ENCODE measurements around the gene HS3ST1.
"Not testable (repeated sequence)": the region's sequence is repeated elsewhere in the genome, so short reads cannot be mapped to it uniquely, and the experiment has no call there.

The HS3ST1 gene

DNA sequence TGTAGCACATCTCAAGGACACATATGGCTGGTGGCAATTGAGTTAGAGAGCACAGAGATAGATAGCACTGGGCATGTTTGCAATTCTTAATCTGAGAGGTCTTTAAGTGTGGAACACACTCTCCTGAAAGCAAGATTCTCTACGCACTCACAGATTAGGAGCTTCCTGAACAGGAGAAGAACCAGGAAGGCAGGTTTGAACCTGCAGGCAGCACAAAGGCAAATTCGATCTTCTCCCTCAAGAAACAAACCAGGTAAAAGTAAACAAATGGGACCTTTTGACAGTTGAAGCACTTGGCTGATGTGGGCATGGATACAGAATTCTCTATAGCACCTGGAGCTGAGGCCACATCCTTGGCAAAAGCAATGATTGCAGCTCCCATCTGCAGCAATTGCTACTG lies 24.3 kb downstream of the HS3ST1 start:
- in situ Hi-C loops (cut with MboI; ENCODE audit: low sequenced_read_pairs), result no loop called here

DNA sequence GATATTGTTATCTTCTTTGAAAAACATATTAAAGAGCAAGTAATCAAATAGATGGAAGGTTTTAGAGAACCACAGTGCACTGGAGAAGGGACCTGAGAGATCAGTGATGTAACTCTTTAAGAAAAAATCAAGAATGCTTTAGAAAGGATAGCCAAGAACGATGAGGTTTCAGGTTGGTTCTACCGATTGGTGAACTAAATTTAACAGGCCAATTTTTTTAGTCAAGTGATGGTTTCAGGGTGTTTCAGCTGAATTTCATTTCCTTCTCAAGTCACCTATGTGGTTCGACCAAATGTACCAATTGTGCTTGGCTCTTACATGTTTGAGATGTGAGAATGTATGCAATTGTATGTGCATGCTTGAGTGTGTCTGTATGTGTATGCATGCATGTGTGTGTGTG lies 26.5 kb downstream of the HS3ST1 start:
- in situ Hi-C loops (cut with MboI; ENCODE audit: low sequenced_read_pairs), result no loop called here

GRCh38 chr4:11399461-11399971 lies 29.2 kb downstream of the HS3ST1 start:
- in situ Hi-C loops (cut with MboI; ENCODE audit: low sequenced_read_pairs), result no loop called here

GRCh38 chr4:11397819-11398610 lies 30.7 kb downstream of the HS3ST1 start:
- in situ Hi-C loops (cut with MboI; ENCODE audit: low sequenced_read_pairs), result no loop called here

- in situ Hi-C loops (cut with MboI; ENCODE audit: low sequenced_read_pairs), result no loop called here
These were observed 31.5 kb downstream of the HS3ST1 start for GRCh38 chr4:11397146-11397545.

GRCh38 chr4:11393551-11393950 lies 35.1 kb downstream of the HS3ST1 start:
- in situ Hi-C loops (cut with MboI; ENCODE audit: low sequenced_read_pairs), result no loop called here

DNA sequence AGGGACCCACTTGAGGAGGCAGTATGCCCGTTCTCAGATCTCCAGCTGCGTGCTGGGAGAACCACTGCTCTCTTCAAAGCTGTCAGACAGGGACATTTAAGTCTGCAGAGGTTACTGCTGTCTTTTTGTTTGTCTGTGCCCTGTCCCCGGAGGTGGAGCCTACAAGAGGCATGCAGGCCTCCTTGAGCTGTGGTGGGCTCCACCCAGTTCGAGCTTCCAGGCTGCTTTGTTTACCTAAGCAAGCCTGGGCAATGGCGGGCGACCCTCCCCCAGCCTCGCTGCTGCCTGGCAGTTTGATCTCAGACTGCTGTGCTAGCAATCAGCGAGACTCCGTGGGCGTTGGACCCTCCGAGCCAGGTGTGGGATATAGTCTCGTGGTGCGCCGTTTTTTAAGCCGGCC lies 44.6 kb downstream of the HS3ST1 start:
- in situ Hi-C loops (cut with MboI; ENCODE audit: low sequenced_read_pairs), result not testable (repeated sequence)

- in situ Hi-C loops (cut with MboI; ENCODE audit: low sequenced_read_pairs), result no loop called here
These were observed 52.1 kb downstream of the HS3ST1 start for GRCh38 chr4:11376571-11376970.

GRCh38 chr4:11376146-11376545 lies 52.5 kb downstream of the HS3ST1 start:
- in situ Hi-C loops (cut with MboI; ENCODE audit: low sequenced_read_pairs), result no loop called here

DNA sequence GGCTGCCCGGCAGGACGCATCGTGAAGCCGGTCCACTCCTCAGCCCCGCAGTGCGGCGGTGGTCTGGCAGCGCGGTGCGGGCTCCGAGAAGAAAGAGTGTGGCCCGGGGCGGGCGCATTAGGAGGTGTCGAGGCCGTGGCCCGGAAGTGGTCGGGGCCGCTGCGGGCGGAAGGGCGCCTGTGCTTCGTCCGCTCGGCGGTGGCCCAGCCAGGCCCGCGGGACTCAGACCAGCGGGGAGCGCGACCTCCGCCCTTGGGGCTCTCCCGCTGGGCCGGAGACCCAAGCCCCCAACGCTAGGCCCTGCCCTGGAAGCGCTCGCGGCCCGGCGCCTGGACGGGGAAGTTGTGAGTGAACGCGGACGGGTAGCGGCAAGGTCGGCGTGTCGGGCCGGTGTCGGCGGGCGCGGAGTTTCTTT lies 60.0 kb downstream of the HS3ST1 start:
- in situ Hi-C loops (cut with MboI; ENCODE audit: low sequenced_read_pairs), result no loop called here

DNA sequence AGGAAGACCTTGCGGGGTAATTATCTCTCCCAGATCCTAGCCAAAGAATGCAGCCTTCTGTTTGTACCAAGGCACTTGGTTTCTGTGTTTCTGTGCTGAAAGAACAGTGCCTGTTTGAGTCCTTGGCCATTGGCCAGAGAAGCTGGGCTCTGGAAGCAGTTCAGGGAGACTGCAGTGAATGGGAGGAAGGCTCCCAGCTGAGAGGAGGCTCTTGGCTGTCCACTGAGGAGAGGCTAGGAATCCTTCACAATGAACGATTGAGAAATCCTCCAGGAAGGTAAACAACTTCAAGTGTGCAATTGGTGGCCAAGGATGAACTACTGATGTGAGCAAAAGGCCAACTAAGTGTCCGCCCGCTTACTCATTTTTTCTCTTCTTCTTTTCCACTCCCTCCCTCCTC lies 61.3 kb downstream of the HS3ST1 start:
- in situ Hi-C loops (cut with MboI; ENCODE audit: low sequenced_read_pairs), result no loop called here

- in situ Hi-C loops (cut with MboI; ENCODE audit: low sequenced_read_pairs), result no loop called here
These were observed 61.8 kb downstream of the HS3ST1 start for GRCh38 chr4:11366859-11367258.

DNA sequence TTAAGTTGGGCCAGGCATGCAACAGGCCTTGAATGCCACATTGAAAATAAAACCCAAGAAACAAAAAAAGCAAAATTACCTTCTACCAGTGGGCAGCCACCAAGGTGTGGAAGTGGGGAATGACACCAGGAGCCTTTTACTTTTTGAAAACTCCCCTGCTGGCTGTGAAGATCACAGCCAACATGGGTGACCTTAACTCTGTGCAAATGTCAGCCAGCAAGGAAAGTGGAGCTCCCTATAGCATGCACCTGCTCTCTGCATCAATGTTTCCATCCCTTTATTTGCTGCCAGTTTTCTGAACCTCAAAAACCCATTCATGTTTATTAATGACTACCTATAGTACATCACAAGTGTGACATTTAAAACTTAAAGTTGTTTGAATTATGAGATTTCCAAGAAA lies 63.7 kb downstream of the HS3ST1 start:
- in situ Hi-C loops (cut with MboI; ENCODE audit: low sequenced_read_pairs), result no loop called here

DNA sequence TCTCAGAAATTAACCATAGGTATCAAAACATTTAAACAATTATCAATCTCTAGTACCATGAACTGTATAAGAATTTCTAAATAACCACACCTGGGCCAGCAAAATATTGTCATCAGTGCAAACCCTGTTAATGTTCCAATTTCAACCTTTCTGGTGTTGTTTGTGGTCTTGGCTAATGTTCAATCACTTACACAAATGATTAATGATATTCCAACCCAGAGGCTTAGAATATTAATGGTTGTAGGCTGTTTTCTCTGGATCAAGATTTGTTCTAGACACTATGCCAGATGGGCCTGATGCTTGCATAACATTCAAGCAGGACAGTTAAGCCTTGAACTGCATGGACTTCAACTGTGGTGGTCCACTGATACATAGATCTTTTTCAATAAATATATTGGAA lies 69.1 kb downstream of the HS3ST1 start:
- in situ Hi-C loops (cut with MboI; ENCODE audit: low sequenced_read_pairs), result no loop called here

GRCh38 chr4:11355226-11355625 lies 73.5 kb downstream of the HS3ST1 start:
- in situ Hi-C loops (cut with MboI; ENCODE audit: low sequenced_read_pairs), result no loop called here

DNA sequence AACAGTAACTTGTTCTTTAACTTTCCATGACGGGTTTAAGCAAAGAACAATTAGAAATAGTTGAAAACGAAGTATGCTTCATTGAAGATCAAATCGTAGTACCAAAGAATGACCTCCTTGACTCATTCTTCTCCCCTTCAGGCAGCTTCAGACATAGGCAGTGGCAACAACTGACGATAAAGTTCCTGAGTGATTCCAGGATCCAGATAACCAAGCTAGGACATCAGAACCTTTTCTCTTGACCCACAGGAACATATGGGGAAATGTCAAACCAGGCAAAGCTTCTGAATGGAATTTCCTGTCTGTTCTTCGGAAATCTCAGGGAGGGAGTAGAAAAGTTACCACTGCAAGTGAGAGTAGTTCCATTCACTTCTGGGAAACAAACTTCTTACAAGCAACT lies 74.2 kb downstream of the HS3ST1 start:
- in situ Hi-C loops (cut with MboI; ENCODE audit: low sequenced_read_pairs), result no loop called here

GRCh38 chr4:11348449-11349088 lies 80.1 kb downstream of the HS3ST1 start:
- in situ Hi-C loops (cut with MboI; ENCODE audit: low sequenced_read_pairs), result no loop called here

DNA sequence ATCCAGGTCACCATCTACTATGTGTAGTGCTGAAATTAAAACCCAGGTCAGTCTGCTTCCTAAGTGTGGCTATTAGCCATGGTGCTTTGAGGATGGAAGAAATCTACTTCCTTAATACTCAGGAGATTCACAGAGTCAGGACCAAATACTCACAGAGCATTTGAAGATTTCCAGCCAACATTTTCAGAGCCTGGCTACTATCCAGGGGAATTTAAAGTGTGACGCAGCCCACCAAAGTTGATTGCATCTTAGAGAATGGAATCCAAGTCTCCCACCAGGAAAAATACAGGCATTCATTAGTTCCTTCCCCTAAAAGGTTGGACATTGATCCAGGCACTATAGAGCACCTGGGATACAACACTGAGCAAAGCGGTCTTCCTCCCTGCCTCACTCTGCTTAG lies 83.8 kb downstream of the HS3ST1 start:
- in situ Hi-C loops (cut with MboI; ENCODE audit: low sequenced_read_pairs), result no loop called here

GRCh38 chr4:11343536-11343935 lies 85.2 kb downstream of the HS3ST1 start:
- in situ Hi-C loops (cut with MboI; ENCODE audit: low sequenced_read_pairs), result no loop called here

Data from hTERT RPE-1 (cell line).